Activated naive CD4-positive, alpha-beta T cell treated with anti-CD3 and anti-CD28 coated beads, Interleukin-2, amount 50 U/mL, for 24 hours (primary cell): Measurements from ENCODE around the gene INSYN2B.

Experiments used
- H3K27ac Mint-ChIP-seq: one replicate; pipeline ENCODE4 v1.8.0; 2021; ENCODE audit warnings: mild to moderate bottlenecking, mixed read lengths
- H3K27me3 Mint-ChIP-seq: one replicate; pipeline ENCODE4 v1.8.0; 2021; ENCODE audit warnings: mixed read lengths
- H3K36me3 Mint-ChIP-seq: one replicate; pipeline ENCODE4 v1.8.0; 2021; ENCODE audit warnings: mixed read lengths
- H3K4me1 Mint-ChIP-seq: one replicate; pipeline ENCODE4 v1.8.0; 2021; ENCODE audit warnings: mixed read lengths
- H3K4me3 Mint-ChIP-seq: one replicate; pipeline ENCODE4 v1.8.0; 2021; ENCODE audit warnings: mild to moderate bottlenecking, mixed read lengths
- H3K9me3 Mint-ChIP-seq: one replicate; pipeline ENCODE4 v1.8.0; 2021; ENCODE audit warnings: mixed read lengths

INSYN2B gene

DNA sequence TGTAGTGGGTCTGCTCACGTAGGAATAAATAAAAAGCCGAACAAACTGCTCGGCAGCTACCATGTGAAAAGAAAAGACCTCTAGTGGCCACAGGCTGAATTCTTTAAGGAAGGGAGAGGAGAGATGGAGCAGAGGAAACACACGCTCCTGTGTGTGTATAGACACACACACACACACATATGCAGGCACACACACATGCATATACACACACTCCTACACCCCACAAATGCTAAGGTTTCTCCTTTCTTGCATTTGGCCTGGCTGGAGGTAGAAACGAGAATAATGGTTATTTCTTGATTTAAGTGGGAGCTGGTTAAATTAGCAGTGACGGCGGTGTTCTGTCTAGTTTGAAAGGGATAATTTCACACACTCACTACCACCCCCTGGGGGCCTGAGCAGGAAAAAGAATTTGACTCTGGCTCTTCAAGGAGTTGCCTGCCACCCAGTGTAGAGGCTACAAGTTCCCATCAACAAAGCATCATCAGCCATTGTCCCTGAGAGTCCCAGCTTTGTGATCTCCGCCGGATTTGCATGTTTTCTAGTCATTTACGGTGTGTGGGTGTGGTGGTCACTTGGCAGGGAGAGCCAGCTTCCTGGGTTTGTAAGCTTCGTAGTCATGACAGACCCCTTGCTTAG lies at the start of gene INSYN2B:
INSYN2B (minus strand) TSS at position 78 of the 636 bp plus-strand sequence. CDS start 96,597 bp downstream, outside the sequence.
- no peaks in the 10 kb centered on the region for H3K4me1 Mint-ChIP-seq
- peaks cover 14% of the 10 kb centered on the region for H3K36me3 Mint-ChIP-seq
- H3K9me3 Mint-ChIP-seq, result no peaks in the 10 kb centered on the region
- no peak within 1 kb of the TSS for H3K4me3 Mint-ChIP-seq
- H3K27ac Mint-ChIP-seq, result no peak within 1 kb of the TSS
- H3K27me3 Mint-ChIP-seq, result no peaks in the 10 kb centered on the region

DNA sequence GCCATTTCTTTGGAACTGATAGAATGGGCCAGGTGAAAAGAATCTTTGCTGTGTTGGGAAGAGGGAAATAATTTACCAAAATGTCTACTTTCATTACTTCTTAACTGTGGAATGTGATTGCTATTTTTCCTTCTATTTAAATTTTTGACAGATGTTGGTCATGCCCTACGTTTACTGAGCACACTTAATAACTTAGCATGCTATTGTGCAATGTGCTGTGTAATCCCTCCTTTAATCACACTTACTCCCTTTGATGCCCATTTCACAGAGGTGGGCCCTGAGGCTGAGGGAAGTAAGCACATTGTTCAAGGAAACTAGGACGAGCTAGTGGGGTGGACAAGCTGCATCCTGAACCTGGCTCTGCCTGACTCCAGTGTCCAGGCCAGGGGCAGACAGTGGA lies 47.8 kb upstream of the INSYN2B start:
- Mint-ChIP-seq H3K4me3 (no peak overlapping the region), H3K4me1 (no peaks in the 10 kb centered on the region), H3K27me3 (no peaks in the 10 kb centered on the region), H3K9me3 (no peaks in the 10 kb centered on the region), H3K36me3 (peaks cover 25% of the 10 kb centered on the region), H3K27ac (no peak overlapping the region)

DNA sequence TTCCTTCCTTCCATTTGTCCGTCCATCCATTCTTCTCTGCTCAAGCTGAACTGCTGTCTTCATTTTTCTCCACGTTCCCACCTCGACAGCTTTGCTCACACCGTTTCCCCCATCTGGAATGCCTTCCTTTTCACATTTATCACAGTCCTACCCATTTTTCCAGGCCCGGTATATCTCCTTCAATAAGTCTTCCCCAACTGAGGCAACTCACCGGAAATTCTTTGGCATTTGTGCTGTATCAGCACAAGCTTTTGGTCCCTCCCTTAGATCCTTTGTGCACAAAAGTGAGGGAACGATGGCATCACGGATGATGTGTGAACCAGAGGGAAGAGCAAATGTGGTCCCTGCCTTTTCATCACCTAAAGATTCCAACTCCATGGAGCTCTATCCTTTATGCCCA lies 45.6 kb upstream of the INSYN2B start:
- Mint-ChIP-seq H3K9me3 (no peaks in the 10 kb centered on the region), H3K36me3 (peaks cover 30% of the 10 kb centered on the region), H3K27ac (no peak overlapping the region), H3K27me3 (no peaks in the 10 kb centered on the region), H3K4me3 (no peak overlapping the region), H3K4me1 (no peaks in the 10 kb centered on the region)

DNA sequence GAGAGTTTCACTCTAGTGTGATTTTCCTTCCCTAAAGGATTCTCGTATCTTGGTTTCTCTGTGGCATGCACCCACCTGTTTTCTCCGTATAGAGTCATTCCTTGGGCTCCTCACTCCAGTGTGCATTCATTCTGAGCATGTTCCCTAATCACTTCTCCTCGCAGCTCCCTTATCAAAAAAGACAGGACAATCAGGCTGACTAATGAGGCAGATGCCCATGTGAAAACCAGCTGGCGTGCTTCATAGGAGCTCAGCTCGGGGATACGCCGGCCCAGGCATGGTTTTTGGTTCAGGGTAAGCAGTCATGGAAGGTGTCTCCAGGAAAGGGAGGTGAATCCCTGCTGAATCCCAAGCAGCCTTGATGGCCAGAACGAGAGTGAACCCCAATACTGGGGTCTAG lies 41.2 kb upstream of the INSYN2B start:
- Mint-ChIP-seq H3K9me3 (no peaks in the 10 kb centered on the region), H3K27ac (no peak overlapping the region), H3K36me3 (peaks cover 16% of the 10 kb centered on the region), H3K4me1 (no peaks in the 10 kb centered on the region), H3K27me3 (no peaks in the 10 kb centered on the region), H3K4me3 (no peak overlapping the region)

DNA sequence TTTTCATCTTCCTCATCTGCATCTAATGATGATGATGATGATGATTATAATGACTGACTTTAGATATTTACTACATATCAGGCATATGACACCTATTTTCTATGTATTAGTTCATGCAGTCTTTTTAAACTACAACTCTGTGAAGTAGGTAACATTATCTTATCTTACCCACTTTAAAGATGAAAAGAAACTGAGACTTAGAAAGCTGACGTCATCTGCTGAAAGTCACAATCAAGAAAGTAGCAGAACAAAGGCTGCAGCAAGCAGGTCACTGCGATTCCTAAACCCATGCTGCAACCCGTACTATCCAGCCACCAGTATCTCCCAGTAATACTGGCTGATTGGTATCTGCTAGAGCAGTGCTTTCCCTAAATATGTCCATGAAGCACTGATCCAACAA lies 40.1 kb upstream of the INSYN2B start:
- Mint-ChIP-seq H3K27ac (no peak overlapping the region), H3K36me3 (peaks cover 10% of the 10 kb centered on the region), H3K9me3 (no peaks in the 10 kb centered on the region), H3K4me1 (no peaks in the 10 kb centered on the region), H3K4me3 (no peak overlapping the region), H3K27me3 (no peaks in the 10 kb centered on the region)

DNA sequence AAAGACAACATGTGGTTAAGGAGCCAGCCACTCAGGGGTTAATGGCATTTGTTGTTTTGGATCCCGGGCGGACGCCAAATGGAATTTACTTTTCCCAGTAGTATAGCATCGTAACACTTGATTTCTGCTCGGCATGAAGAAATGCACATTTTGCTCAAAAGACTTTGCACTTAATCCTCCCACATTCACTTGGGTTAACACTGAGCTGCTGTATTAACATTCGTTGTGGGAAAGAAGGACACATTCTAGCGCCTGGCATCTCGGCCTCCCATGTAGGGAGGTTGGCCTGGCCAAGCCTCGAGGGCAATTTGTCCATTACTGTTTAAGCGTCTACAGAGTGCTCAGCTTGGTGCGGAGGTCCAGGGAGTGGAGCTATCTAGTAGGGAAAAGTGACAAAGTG lies 32.3 kb upstream of the INSYN2B start:
- H3K36me3 Mint-ChIP-seq, result peaks cover 15% of the 10 kb centered on the region
- H3K4me1 Mint-ChIP-seq, result no peaks in the 10 kb centered on the region
- no peak overlapping the region for H3K27ac Mint-ChIP-seq
- no peak overlapping the region for H3K4me3 Mint-ChIP-seq
- no peaks in the 10 kb centered on the region for H3K9me3 Mint-ChIP-seq
- no peaks in the 10 kb centered on the region for H3K27me3 Mint-ChIP-seq

DNA sequence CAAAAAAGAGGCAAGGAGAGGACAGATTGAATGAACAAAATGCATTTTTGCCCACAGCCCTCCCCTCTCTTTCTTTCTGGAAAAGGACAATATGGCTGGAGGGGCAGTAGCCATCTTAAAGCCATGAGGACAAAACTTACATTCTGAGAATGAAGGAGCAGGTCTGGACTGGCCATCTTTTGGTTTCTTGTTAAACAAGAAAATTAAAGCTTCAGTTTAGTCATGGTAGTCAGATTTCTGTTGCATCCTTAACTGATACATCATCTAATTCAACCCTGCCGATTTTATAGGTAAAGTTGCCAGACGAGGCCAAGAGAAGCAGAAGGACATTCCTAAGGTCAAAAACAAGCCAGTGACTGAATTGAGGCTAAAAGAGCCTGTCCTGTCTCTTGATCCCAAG lies 31.5 kb upstream of the INSYN2B start:
- Mint-ChIP-seq H3K9me3 (no peaks in the 10 kb centered on the region), H3K4me3 (no peak overlapping the region), H3K4me1 (no peaks in the 10 kb centered on the region), H3K27ac (no peak overlapping the region), H3K27me3 (no peaks in the 10 kb centered on the region), H3K36me3 (peaks cover 15% of the 10 kb centered on the region)

DNA sequence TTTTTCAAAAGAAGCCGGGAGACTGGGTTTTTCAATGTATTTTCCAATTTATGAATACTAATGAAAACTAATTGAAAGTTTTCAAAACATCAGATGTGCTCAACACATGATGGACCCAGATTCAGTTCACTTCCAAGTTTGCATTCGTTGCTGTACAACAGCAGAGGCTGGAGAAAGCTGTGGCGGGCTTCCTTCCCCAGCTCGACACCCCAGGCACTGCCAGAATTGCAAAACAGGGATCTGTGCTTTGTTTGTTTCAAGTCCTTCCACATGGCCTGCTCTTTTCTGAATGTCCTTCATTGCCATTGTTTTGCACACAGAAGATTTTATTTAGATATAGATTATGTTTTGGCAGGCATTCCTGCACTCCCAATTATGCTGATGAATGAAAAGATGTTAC lies 30.3 kb upstream of the INSYN2B start:
- H3K4me1 Mint-ChIP-seq, result no peaks in the 10 kb centered on the region
- H3K36me3 Mint-ChIP-seq, result peaks cover 15% of the 10 kb centered on the region
- no peaks in the 10 kb centered on the region for H3K27me3 Mint-ChIP-seq
- H3K9me3 Mint-ChIP-seq, result no peaks in the 10 kb centered on the region
- no peak overlapping the region for H3K27ac Mint-ChIP-seq
- H3K4me3 Mint-ChIP-seq, result no peak overlapping the region

DNA sequence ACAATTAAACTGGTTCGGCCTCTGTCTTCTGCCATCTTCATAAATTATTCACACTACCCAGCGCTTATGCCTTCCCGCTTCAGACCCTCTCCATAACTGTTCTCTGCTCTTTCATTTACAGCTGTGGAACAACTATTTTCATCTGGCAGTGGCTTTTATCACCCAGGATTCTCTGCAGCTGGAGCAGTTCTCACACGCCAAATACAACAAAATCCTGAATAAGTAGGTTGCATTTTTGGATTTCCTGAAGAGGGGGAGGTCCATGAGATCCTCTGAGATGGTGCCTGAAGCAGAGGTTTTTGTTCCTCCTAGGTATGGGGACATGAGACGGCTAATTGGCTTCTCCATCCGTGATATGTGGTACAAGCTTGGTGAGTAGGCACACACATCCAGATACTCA lies 28.1 kb upstream of the INSYN2B start:
- H3K36me3 Mint-ChIP-seq, result peaks cover 20% of the 10 kb centered on the region
- no peak overlapping the region for H3K4me3 Mint-ChIP-seq

DNA sequence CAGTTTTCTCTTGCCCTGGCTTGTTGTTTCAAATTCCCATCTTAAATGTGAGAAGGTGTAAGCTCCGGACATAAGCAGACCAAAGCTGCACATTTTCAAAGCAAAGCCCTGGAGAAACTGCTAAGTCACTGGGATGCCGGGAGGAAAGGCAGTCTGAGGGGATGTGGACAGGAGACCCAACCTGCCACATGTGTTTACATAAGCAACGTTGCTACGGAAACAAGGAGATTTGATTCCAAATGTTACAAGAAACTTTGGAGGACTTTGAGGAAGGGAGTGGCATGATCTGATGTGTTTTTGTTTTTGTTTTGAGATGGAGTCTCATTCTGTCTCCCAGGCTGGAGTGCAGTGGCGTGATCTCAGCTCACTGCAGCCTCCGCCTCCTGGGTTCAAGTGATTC lies 25.7 kb upstream of the INSYN2B start:
- H3K27ac Mint-ChIP-seq, result no peak overlapping the region
- H3K36me3 Mint-ChIP-seq, result peaks cover 30% of the 10 kb centered on the region

More for the DNA sequence above, 28.1 kb upstream of the INSYN2B start:
- Mint-ChIP-seq H3K27me3 (no peaks in the 10 kb centered on the region), H3K27ac (no peak overlapping the region), H3K9me3 (no peaks in the 10 kb centered on the region), H3K4me1 (no peaks in the 10 kb centered on the region)

DNA sequence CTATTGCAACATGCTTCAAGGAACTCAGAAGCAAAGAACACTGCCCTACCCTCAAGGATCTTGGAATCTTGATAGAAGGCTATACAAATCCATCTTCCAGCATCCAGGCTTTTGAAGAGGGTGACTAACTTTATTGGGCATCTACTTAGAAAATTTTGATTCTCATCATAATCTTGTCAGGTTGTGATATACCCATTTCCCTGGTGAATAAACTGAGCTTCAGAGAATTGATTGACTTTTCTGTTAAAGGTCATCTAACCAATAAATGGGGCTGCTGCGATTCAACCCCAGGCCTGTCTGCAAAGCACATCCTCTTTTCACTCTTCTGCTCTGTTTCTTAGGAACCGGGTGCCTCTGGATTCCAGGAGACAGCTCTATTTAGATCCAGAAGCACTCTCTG lies 19.9 kb upstream of the INSYN2B start:
- no peaks in the 10 kb centered on the region for H3K27me3 Mint-ChIP-seq
- H3K27ac Mint-ChIP-seq, result no peak overlapping the region
- H3K4me1 Mint-ChIP-seq, result no peaks in the 10 kb centered on the region
- no peaks in the 10 kb centered on the region for H3K9me3 Mint-ChIP-seq
- H3K4me3 Mint-ChIP-seq, result no peak overlapping the region
- H3K36me3 Mint-ChIP-seq, result peaks cover 37% of the 10 kb centered on the region

More for the DNA sequence above, 25.7 kb upstream of the INSYN2B start:
- Mint-ChIP-seq H3K4me1 (no peaks in the 10 kb centered on the region), H3K27me3 (no peaks in the 10 kb centered on the region), H3K4me3 (no peak overlapping the region), H3K9me3 (no peaks in the 10 kb centered on the region)

DNA sequence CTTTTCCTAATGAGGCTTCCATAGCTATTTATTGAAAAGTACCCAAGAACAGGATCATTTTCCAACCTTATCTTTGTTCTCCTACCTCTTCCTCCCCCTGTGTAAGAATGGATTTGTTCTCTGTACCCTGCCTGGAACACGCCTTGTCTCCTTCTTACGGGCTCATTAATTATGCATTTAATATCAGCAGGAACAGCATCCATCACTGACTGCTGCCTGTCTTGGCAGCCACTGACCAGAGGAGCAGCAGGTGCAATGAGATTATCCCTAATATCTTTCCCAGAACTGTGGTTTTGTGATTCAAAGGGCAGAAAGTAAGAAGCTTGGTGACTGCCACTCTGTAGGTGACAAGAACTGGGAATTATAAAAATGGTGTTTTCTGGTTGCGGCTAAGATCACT lies 19.3 kb upstream of the INSYN2B start:
- Mint-ChIP-seq H3K27me3 (no peaks in the 10 kb centered on the region), H3K27ac (no peak overlapping the region), H3K9me3 (no peaks in the 10 kb centered on the region), H3K36me3 (peaks cover 38% of the 10 kb centered on the region), H3K4me3 (no peak overlapping the region), H3K4me1 (no peaks in the 10 kb centered on the region)

DNA sequence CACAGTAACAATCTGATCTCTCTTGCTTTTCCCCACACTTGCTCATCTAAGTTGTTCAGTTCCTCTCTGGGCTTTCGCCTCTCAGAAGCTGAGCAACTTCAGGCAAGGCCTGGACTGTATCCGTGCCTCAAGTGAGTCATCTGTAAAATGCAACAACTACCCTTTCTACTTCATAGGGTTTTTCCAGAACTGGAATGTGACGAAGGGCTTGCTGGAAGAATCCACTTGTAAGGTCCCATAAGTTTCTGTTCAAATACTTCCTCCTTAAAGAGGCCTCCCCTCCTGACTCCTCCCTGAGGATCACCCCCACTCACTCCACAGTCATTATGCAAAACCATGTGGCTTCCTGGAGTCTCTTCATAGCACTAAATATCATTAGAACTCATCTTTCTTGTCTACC lies 17.5 kb upstream of the INSYN2B start:
- H3K4me3 Mint-ChIP-seq, result no peak overlapping the region
- H3K4me1 Mint-ChIP-seq, result no peaks in the 10 kb centered on the region
- H3K9me3 Mint-ChIP-seq, result no peaks in the 10 kb centered on the region
- peaks cover 41% of the 10 kb centered on the region for H3K36me3 Mint-ChIP-seq
- H3K27me3 Mint-ChIP-seq, result no peaks in the 10 kb centered on the region
- no peak overlapping the region for H3K27ac Mint-ChIP-seq

DNA sequence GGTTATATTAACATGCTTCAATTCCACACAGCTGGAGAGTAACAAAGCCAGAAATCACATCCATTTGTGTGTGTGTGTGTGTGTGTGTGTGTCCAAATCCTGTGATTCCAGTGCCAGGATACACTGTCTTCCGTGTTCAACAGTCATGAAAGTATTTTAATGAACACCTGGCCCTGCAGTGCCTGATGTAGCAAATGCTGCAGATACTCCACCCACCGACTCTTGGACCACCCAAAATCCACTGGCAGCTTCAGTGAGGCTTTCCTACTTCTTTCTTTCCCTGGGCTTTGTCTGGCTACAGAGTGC lies 13.1 kb upstream of the INSYN2B start:
- Mint-ChIP-seq H3K27ac (no peak overlapping the region), H3K4me3 (no peak overlapping the region), H3K9me3 (no peaks in the 10 kb centered on the region), H3K27me3 (no peaks in the 10 kb centered on the region), H3K36me3 (peaks cover 39% of the 10 kb centered on the region), H3K4me1 (no peaks in the 10 kb centered on the region)

DNA sequence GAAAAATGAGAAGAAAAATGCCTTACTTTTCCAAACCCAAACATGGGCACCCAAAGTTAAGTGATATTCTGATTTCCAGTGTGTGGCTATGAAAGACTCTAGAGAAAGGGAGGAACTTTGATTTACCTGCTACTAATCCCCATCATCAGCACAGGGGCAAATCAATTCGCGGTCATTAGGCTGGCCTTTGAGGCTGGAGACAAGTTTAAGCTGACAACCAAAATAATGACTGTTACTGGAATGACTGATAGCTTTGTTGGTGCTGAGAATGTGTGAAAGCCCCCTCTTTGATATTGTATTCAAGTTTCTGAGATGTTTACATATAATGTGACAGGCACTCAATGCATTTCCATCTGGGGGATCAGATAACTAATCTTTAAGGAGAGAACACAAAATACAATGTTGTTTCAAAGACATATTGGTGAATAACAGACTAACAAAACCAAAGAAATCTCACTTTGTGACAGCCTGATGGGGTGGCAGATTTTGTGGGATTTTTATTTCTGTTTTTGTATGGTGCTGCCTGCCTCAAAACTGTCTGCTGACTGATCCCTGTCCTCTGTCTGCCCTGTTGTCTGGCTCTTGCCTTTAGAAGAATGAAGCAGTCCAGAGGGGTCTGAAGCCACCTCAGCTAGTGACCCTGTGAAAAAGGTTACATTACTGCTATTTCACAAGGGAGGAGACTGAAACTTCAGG lies 12.6 kb upstream of the INSYN2B start:
- Mint-ChIP-seq H3K36me3 (peaks cover 35% of the 10 kb centered on the region), H3K9me3 (no peaks in the 10 kb centered on the region), H3K4me3 (no peak overlapping the region), H3K4me1 (no peaks in the 10 kb centered on the region), H3K27ac (no peak overlapping the region), H3K27me3 (no peaks in the 10 kb centered on the region)

DNA sequence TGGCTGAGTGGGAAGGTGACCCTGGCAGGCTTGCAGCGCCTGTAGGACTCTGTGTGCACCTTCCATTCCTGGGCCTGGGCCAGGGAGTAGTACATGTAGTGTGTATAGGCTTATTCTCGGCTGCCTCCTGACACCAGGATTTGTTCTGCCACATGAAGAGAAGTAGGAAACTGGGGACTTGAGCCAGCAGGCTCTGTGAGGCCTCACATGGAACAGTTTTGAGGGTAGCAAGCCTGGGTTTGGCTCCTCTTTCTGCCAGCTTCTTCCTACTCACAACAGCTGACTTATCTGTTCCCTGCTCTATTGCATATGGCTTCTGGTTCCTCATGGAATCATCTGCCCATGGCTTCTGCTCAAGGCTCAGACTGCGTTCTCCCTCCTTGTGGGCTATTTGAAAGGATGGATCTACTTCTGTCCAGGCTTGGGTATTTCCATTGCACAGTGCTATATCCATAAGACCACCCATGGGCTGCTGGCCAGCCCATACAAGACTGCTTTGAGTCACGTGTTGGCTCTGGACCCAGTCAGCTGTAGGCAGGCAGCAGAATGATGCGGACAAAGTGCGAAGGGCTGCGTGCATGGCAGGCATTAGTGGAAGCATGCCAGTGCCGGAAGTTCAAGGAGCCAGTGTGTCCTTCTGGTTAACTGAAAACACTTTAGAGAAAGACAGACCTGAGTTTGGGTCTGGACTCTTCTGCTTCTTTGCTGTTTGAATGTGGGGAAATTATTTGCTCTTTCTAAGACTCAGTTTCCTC lies 11.0 kb upstream of the INSYN2B start:
- peaks cover 37% of the 10 kb centered on the region for H3K36me3 Mint-ChIP-seq
- H3K4me3 Mint-ChIP-seq, result no peak overlapping the region
- no peaks in the 10 kb centered on the region for H3K9me3 Mint-ChIP-seq
- no peaks in the 10 kb centered on the region for H3K27me3 Mint-ChIP-seq
- H3K27ac Mint-ChIP-seq, result no peak overlapping the region
- H3K4me1 Mint-ChIP-seq, result no peaks in the 10 kb centered on the region
